ENCODE results near the gene ENTR1. TPM values are rescaled to one million over a fixed set of nuclear protein-coding genes. Genes with fewer than 3 reads are reported as not detected.

The ENTR1 gene
- total RNA-seq, 4 donors from 2014 or later, result 29.9 to 193 (median 50.2) TPM

DNA sequence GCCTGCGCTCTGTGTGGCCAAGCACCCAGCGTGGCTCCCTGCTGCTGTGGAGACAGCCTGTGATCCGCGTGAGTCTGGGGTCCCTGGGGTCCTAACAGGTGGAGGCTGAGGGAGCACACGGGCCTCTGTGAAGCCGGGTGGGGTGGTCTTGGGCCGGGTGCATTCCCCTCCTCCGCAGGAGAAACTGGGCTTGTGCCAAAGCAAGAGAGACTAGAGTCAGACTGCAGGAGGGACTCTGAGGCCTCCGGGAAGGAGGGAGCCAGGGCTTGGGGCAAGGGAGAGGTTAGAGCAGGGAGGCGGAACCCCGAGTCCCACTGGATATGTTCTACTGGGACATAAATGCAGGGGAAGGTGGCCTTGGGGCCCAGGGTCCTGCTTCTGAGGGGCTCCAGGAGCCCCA, 57.3 kb downstream of the ENTR1 start:
- no peak for DNase-seq
- H3K27me3 ChIP-seq, result no peaks in the 10 kb centered on the region
- TF ChIP-seq, protein P1, sequence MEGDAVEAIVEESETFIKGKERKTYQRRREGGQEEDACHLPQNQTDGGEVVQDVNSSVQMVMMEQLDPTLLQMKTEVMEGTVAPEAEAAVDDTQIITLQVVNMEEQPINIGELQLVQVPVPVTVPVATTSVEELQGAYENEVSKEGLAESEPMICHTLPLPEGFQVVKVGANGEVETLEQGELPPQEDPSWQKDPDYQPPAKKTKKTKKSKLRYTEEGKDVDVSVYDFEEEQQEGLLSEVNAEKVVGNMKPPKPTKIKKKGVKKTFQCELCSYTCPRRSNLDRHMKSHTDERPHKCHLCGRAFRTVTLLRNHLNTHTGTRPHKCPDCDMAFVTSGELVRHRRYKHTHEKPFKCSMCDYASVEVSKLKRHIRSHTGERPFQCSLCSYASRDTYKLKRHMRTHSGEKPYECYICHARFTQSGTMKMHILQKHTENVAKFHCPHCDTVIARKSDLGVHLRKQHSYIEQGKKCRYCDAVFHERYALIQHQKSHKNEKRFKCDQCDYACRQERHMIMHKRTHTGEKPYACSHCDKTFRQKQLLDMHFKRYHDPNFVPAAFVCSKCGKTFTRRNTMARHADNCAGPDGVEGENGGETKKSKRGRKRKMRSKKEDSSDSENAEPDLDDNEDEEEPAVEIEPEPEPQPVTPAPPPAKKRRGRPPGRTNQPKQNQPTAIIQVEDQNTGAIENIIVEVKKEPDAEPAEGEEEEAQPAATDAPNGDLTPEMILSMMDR (IDR thresholded peaks at IDR 0.05), result no peak
- TF ChIP-seq POLR2A (IDR thresholded peaks at IDR 0.05), result no peak

DNA sequence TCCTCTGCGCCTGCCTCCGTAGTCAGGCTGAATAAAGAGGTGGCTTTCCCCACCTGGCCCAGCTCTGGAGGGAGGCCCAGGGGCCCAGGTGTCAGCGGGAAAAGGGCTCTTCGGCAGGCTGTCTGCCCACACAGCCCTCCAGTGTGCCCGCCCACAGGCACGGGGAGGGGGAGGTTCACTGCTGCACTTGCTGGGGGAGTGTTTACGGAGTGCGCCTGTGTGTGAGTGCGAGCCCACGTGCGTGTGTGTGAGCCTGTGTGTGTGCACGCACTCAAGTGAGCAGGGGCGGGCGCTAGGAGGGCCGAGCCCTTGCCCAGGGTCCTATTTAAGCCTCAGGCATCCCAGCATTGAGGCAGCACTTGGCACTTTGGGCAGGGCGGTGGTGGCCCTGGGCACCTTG, 57.7 kb downstream of the ENTR1 start:
- Histone ChIP-seq H3K4me1 (no peaks in the 10 kb centered on the region), H3K36me3 (no peaks in the 10 kb centered on the region), H3K27ac (no peak overlapping the region), H3K9me3 (no peaks in the 10 kb centered on the region), H3K4me3 (no peak overlapping the region), H3K27me3 (no peaks in the 10 kb centered on the region)
- TF ChIP-seq, protein P1 (IDR thresholded peaks at IDR 0.05), result no peak
- TF ChIP-seq POLR2A (IDR thresholded peaks at IDR 0.05), result no peak
- no peak for DNase-seq

More for the DNA sequence above, 57.3 kb downstream of the ENTR1 start:
- Histone ChIP-seq H3K4me3 (no peak overlapping the region), H3K27ac (no peak overlapping the region), H3K36me3 (no peaks in the 10 kb centered on the region), H3K9me3 (no peaks in the 10 kb centered on the region), H3K4me1 (no peaks in the 10 kb centered on the region)

Other genes starting within 250 kb of the ENTR1 start
- gene LHX3, start 205.5 kb downstream of the ENTR1 start, total RNA-seq, result not detected
- 10 to 100 TPM in 1 of 4 donors, 1 to 10 TPM in 3; 5.1 to 23.9 (median 7.4) TPM for gene QSOX2, start 164.8 kb downstream of the ENTR1 start, total RNA-seq
- 1 to 10 TPM in 1 of 4 donors, under 1 TPM in 2, not detected in 1; 0.35 to 1.0 (median 0.67) TPM for gene CCDC187, start 106.5 kb downstream of the ENTR1 start, total RNA-seq
- 10 to 100 TPM in 1 of 4 donors, 1 to 10 TPM in 3; 3.7 to 25.6 (median 6.0) TPM for gene GPSM1, start 83.1 kb downstream of the ENTR1 start, total RNA-seq
- 10 to 100 TPM in 3 of 4 donors, 1 to 10 TPM in 1; 5.6 to 19.8 (median 13.5) TPM for gene DNLZ, start 46.9 kb downstream of the ENTR1 start, total RNA-seq
- 10 to 100 TPM in 1 of 4 donors, under 1 TPM in 3; 0.28 to 14.9 (median 0.64) TPM for gene CARD9, start 36.9 kb downstream of the ENTR1 start, total RNA-seq
- gene SNAPC4, start 10.4 kb downstream of the ENTR1 start, total RNA-seq, result 10 to 100 TPM in 3 of 4 donors, 1 to 10 TPM in 1; 6.3 to 58.6 (median 13.2) TPM
- 10 to 100 TPM; 32.8 to 73.4 (median 47.3) TPM for gene PMPCA, start within 50 bp of the ENTR1 start, total RNA-seq
- 10 to 100 TPM in 3 of 4 donors, 1 to 10 TPM in 1; 6.7 to 19.8 (median 19.2) TPM for gene INPP5E, start 29.2 kb upstream of the ENTR1 start, total RNA-seq
- 10 to 100 TPM; 63.5 to 80.8 (median 74.6) TPM for gene SEC16A, start 72.4 kb upstream of the ENTR1 start, total RNA-seq
- gene NOTCH1, start 135.4 kb upstream of the ENTR1 start, total RNA-seq, result 10 to 100 TPM; 38.2 to 95.7 (median 53.8) TPM